Panc1 (cell line): ENCODE measurements around the gene MEGF11.

Experiments
- CTCF ChIP-seq: fragments of 450-650 bp; IDR thresholded peaks from 2 replicates; pipeline ENCODE4 v1.5.1; 2017; ENCODE audit warnings: mild to moderate bottlenecking
- POLR2AphosphoS5 ChIP-seq: IDR thresholded peaks from 2 replicates; pipeline ENCODE4 v1.6.1; 2012; ENCODE audit warnings: mild to moderate bottlenecking, low read depth, low read length, moderate library complexity
- REST ChIP-seq, 2 experiments: IDR thresholded peaks; 2 replicates each; pipeline ENCODE4 v1.6.1; 2011 to 2012; ENCODE audit warnings: low read depth in 2 of 2, control low read depth in 1 of 2, low read length in 1 of 2, mild to moderate bottlenecking in 1 of 2, moderate library complexity in 1 of 2; ENCODE audit not compliant: insufficient read depth in 1 of 2
- SIN3A ChIP-seq: IDR thresholded peaks from 2 replicates; pipeline ENCODE4 v1.6.1; 2012; ENCODE audit warnings: low read depth, mild to moderate bottlenecking, low read length, moderate library complexity, borderline replicate concordance; ENCODE audit not compliant: insufficient read depth
- TCF7L2 ChIP-seq: IDR thresholded peaks from 2 replicates; pipeline ENCODE4 v1.6.1; 2011; ENCODE audit warnings: mild to moderate bottlenecking, low read depth, low read length, inconsistent platforms

- TF ChIP-seq CTCF = no peak
- no peak for TF ChIP-seq SIN3A
- TF ChIP-seq POLR2AphosphoS5 = no peak
- TF ChIP-seq TCF7L2 = no peak
- TF ChIP-seq REST (IDR thresholded peaks at IDR 0.05; ENCODE audit: insufficient read depth in 1 of 2, low read depth in 2 of 2, low read length in 1 of 2) = no peak
These were observed 24.5 kb downstream of the MEGF11 start for GRCh38 chr15:66228807-66229735.
